H1 (cell line): ENCODE measurements around the gene ALDH4A1. TPM values are rescaled to one million over a fixed set of nuclear protein-coding genes. Genes with fewer than 3 reads are reported as not detected.

Experiments
- MAX ChIP-seq: IDR thresholded peaks from 2 replicates; pipeline ENCODE4 v1.6.1; 2012; ENCODE audit warnings: inconsistent platforms
- POLR2AphosphoS5 ChIP-seq: IDR thresholded peaks from 2 replicates; pipeline ENCODE4 v1.6.1; 2011; ENCODE audit warnings: low read depth, low read length
- RNF2 ChIP-seq: fragments of 200-900, 300-1000 bp; sonication (generic); IDR thresholded peaks from 2 replicates; pipeline ENCODE4 v1.7.1; 2016; ENCODE audit warnings: borderline replicate concordance, low read depth, mild to moderate bottlenecking, antibody characterized with exemption, low read length; ENCODE audit not compliant: poor library complexity, severe bottlenecking; ENCODE audit errors: missing control alignments
- SP2 ChIP-seq: IDR thresholded peaks from 2 replicates; pipeline ENCODE4 v1.6.1; 2012; ENCODE audit warnings: mild to moderate bottlenecking, low read length, inconsistent platforms
- polyA plus RNA-seq, 7 experiments: library from polyadenylated mRNA; depleted of rRNA in 3 of 7; stranded (reverse) in 5 of 7; unstranded in 2 of 7; fragments of >200 nt in 5 of 7; fragments of 200-250 nt in 2 of 7; gene quantifications; 1 replicate in 5 of 7; 2 replicates in 1 of 7; 4 replicates in 1 of 7; pipeline versions ENCODE4 v1.2.1 to v1.2.3, GENCODE V29; 2011 to 2013; ENCODE audit warnings: missing spikeins in 2 of 7, mixed read lengths in 2 of 7
- total RNA-seq: library from RNA; stranded (reverse); fragmentation: NEBNext Ultra II Directional; extraction: Animal tissue kit (Norgen Biotek cat#: 25700); gene quantifications from 2 replicates; pipeline ENCODE4 v1.2.1, GENCODE V29; 2021

The ALDH4A1 gene
- total and polyA plus RNA-seq, 2 of the 8 experiments (the other 6 are each of a cell fraction or from before 2014, with no cell fraction given): 30.3 to 35.9 TPM

GRCh38 chr1:18941221-18942141, 39.1 kb upstream of the ALDH4A1 start (continued):
- TF ChIP-seq RNF2: no peak
- no peak for TF ChIP-seq SP2
- no peak for TF ChIP-seq MAX
- TF ChIP-seq POLR2AphosphoS5: no peak
